Fibroblast of lung (primary cell): Measurements from ENCODE around the gene TMEM203. TPM values are rescaled to one million over a fixed set of nuclear protein-coding genes. Genes with fewer than 3 reads are reported as not detected.

Experiments used
- DNase-seq, 2 donors: peaks; one replicate each; pipeline versions ENCODE4 v3.0.0 to v3.0.0-alpha.2; 2010; ENCODE audit warnings: low read depth in 2 of 2
- H2AFZ ChIP-seq: 2 replicates; pipeline ENCODE4 v1.5.1; 2012; ENCODE audit warnings: low read length, control low read depth, inconsistent platforms
- H3K27ac ChIP-seq: 2 replicates; pipeline ENCODE4 v1.5.1; 2011; ENCODE audit warnings: low read length, control low read depth; ENCODE audit not compliant: insufficient read depth
- H3K27me3 ChIP-seq: 2 replicates; pipeline ENCODE4 v1.5.1; 2011; ENCODE audit warnings: mild to moderate bottlenecking, low read length; ENCODE audit not compliant: control insufficient read depth, insufficient read depth
- H3K36me3 ChIP-seq: 2 replicates; pipeline ENCODE4 v1.5.1; 2011; ENCODE audit warnings: low read length; ENCODE audit not compliant: control insufficient read depth, insufficient read depth
- H3K4me1 ChIP-seq: 2 replicates; pipeline ENCODE4 v1.5.1; 2011; ENCODE audit warnings: low read length; ENCODE audit not compliant: control insufficient read depth, insufficient read depth; ENCODE audit errors: extremely low read depth
- H3K4me2 ChIP-seq: 2 replicates; pipeline ENCODE4 v1.5.1; 2011; ENCODE audit warnings: low read length, control low read depth; ENCODE audit not compliant: insufficient read depth; ENCODE audit errors: extremely low read depth
- H3K4me3 ChIP-seq, 4 experiments: fragments of 200-600 bp in 1 of 4; sonication (generic) in 1 of 4; replicated peaks in 1 of 4; 2 replicates each; pipeline ENCODE4 v1.5.1; 2011 to 2016; ENCODE audit warnings: low read length in 4 of 4, low read depth in 3 of 4, mild to moderate bottlenecking in 3 of 4, control low read depth in 2 of 4, inconsistent platforms in 1 of 4, mixed read lengths in 1 of 4; ENCODE audit not compliant: insufficient read depth in 1 of 4; ENCODE audit errors: control extremely low read depth in 1 of 4
- H3K79me2 ChIP-seq: 2 replicates; pipeline ENCODE4 v1.5.1; 2012; ENCODE audit warnings: mild to moderate bottlenecking, low read length, inconsistent platforms; ENCODE audit not compliant: control insufficient read depth, insufficient read depth
- H3K9ac ChIP-seq: 2 replicates; pipeline ENCODE4 v1.5.1; 2011; ENCODE audit warnings: mild to moderate bottlenecking, low read length, control low read depth; ENCODE audit not compliant: insufficient read depth
- H3K9me3 ChIP-seq: 2 replicates; pipeline ENCODE4 v1.5.1; 2012; ENCODE audit warnings: low read depth, low read length; ENCODE audit not compliant: control insufficient read depth, insufficient read depth
- H4K20me1 ChIP-seq: 2 replicates; pipeline ENCODE4 v1.5.1; 2011; ENCODE audit warnings: low read length; ENCODE audit not compliant: control insufficient read depth, insufficient read depth; ENCODE audit errors: extremely low read depth
- CTCF ChIP-seq, 2 donors: IDR thresholded peaks in 1 of 2; conservative IDR thresholded peaks in 1 of 2; 1 replicate in 1 of 2; 2 replicates in 1 of 2; pipeline ENCODE4 v1.5.1; 2011 to 2012; ENCODE audit warnings: low read length in 2 of 2, control low read depth in 1 of 2, inconsistent platforms in 1 of 2, low read depth in 1 of 2, mild to moderate bottlenecking in 1 of 2
- EZH2 ChIP-seq: IDR thresholded peaks from 2 replicates; pipeline ENCODE4 v1.5.1; 2012; ENCODE audit warnings: low read length, control low read depth, mild to moderate bottlenecking; ENCODE audit errors: missing control alignments
- polyA plus RNA-seq, 2 donors: library from polyadenylated mRNA; depleted of rRNA in 1 of 2; stranded (reverse) in 1 of 2; unstranded in 1 of 2; fragments of >200 nt; gene quantifications; 2 replicates each; pipeline ENCODE4 v1.2.1, GENCODE V29; 2011 to 2012; ENCODE audit warnings: missing spikeins in 1 of 2
- total RNA-seq: library from RNA; depleted of rRNA; stranded (reverse); fragments of >200 nt; gene quantifications from 2 replicates; pipeline ENCODE4 v1.2.1, GENCODE V29; 2014

The TMEM203 gene
- total and polyA plus RNA-seq, 2 donors (not counting 1 experiment from before 2014, with no cell fraction given) = 36.3 to 38.6 TPM

GRCh38 chr9:137216188-137216965, 10.9 kb upstream of the TMEM203 start:
- Histone ChIP-seq H3K4me3 (no peak overlapping the region), H3K9ac (no peak overlapping the region), H3K4me1 (peaks cover 5% of the 10 kb centered on the region), H3K4me2 (no peak overlapping the region), H4K20me1 (no peaks in the 10 kb centered on the region), H3K79me2 (no peaks in the 10 kb centered on the region), H3K9me3 (no peaks in the 10 kb centered on the region), H3K27me3 (no peaks in the 10 kb centered on the region), H3K36me3 (peaks cover 19% of the 10 kb centered on the region), H3K27ac (no peak overlapping the region), H2AFZ (no peak overlapping the region)
- DNase-seq = no peak
- no peak for TF ChIP-seq CTCF (conservative IDR thresholded peaks at IDR 0.05 in 1 of 2, IDR thresholded peaks at IDR 0.05 in 1 of 2; ENCODE audit: low read depth in 1 of 2, low read length in 2 of 2)
- no peak for TF ChIP-seq EZH2

- H3K27ac ChIP-seq = no peak overlapping the region
- H3K4me2 ChIP-seq = no peak overlapping the region
- no peaks in the 10 kb centered on the region for H3K9me3 ChIP-seq
- H3K79me2 ChIP-seq = no peaks in the 10 kb centered on the region
- no peaks in the 10 kb centered on the region for H4K20me1 ChIP-seq
- H3K27me3 ChIP-seq = no peaks in the 10 kb centered on the region
- H2AFZ ChIP-seq = no peak overlapping the region
- no peak for TF ChIP-seq EZH2
- TF ChIP-seq CTCF (conservative IDR thresholded peaks at IDR 0.05 in 1 of 2, IDR thresholded peaks at IDR 0.05 in 1 of 2; ENCODE audit: low read depth in 1 of 2, low read length in 2 of 2) = no peak
- H3K4me1 ChIP-seq = peaks cover 5% of the 10 kb centered on the region
- H3K4me3 ChIP-seq = no peak overlapping the region
- peaks cover 19% of the 10 kb centered on the region for H3K36me3 ChIP-seq
- no peak overlapping the region for H3K9ac ChIP-seq
- DNase-seq = no peak
These were observed 9.9 kb upstream of the TMEM203 start for GRCh38 chr9:137215196-137215986.

GRCh38 chr9:137214620-137215019, 9.2 kb upstream of the TMEM203 start:
- Histone ChIP-seq H3K36me3 (peaks cover 19% of the 10 kb centered on the region), H4K20me1 (no peaks in the 10 kb centered on the region)
- TF ChIP-seq CTCF (conservative IDR thresholded peaks at IDR 0.05 in 1 of 2, IDR thresholded peaks at IDR 0.05 in 1 of 2; ENCODE audit: low read depth in 1 of 2, low read length in 2 of 2) = no peak
- no peak for TF ChIP-seq EZH2

More at GRCh38 chr9:137214620-137215019, 9.2 kb upstream of the TMEM203 start:
- Histone ChIP-seq H2AFZ (no peak overlapping the region), H3K4me3 (no peak overlapping the region), H3K27ac (no peak overlapping the region), H3K9me3 (no peaks in the 10 kb centered on the region), H3K9ac (no peak overlapping the region), H3K4me2 (no peak overlapping the region), H3K4me1 (peaks cover 5% of the 10 kb centered on the region), H3K27me3 (no peaks in the 10 kb centered on the region), H3K79me2 (no peaks in the 10 kb centered on the region)
- no peak for DNase-seq
